Fibroblast of peridontal ligament (primary cell): ENCODE data around the gene GYG1.

Experiments used
- DNase-seq: peaks from one replicate; pipeline ENCODE4 v3.0.0-alpha.2; 2010; ENCODE audit errors: extremely low read depth

GYG1 gene

GRCh38 chr3:149016669-149017541 is 25.6 kb downstream of the GYG1 start:
- peak; percentile 92 for DNase-seq

DNA sequence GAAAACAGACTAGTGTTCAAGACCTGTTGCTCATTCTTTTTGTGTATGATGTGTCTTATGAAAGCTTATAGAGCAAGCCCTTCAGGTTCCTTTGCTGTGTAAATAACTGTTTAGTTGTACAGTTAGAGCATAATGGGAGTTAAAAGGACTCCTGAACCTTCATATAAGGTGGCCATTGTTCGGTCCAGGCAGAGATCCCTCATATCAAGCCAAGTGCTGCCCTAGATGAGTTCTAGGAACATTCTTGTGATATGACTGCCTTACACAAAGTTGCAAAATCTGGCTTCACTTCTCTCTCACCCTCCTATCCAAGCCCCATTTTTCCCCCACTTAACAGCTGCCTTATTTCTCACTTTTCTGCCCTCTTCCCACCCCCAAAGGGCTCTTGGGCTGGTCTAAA is 26.9 kb downstream of the GYG1 start:
- DNase-seq = peak; percentile 51

- no peak for DNase-seq
Measured at GRCh38 chr3:149019580-149019979, 28.2 kb downstream of the GYG1 start.

DNA sequence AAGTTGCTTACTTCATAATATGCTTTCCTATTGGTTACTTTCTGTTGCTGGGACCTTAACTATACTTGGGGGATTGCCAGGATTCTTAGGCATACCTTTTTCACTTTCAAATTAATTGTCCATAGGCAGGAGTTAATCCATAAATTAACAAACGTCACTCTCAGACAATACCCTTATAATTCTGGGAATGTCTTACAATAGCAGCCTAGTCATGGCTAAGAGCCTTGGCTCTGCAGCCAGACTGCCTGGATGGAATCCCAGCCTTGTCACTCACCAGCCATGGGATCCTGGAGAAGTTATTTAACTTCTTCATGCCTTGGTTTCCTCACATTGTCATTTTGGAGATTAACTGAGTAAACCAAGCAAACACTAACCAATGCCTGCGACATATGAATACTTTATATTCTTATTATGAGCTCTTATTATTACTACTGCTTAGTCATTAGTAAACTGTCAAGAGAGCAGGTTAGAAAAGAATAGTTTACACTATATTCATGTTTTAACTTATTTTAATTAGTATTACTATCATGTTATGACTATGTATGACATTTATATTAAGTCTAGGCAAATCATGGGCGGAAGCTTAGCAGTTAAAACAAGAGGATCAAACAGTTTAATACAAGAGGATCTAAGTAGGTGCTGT is 29.0 kb downstream of the GYG1 start:
- peak; percentile 27 for DNase-seq

- no peak for DNase-seq
Measured at GRCh38 chr3:149020839-149021252, 29.5 kb downstream of the GYG1 start.

DNA sequence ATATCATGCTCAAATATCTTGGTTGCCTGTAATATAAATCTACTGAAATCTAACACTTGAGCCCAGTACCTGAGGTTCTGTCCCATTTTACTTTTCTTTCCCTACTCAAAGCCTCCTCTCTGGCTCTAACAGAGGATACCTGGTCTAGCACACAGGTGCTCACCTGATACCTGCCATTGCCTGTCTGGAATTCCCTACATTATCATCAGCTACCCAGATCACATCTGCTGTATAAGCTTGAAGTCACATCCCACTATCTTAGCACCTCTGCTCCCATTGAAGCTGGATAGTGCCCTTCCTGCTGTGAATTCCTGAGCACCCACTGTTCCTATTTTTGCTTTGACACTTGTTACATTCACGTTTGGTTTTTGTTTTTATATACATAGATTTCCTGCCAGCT is 30.5 kb downstream of the GYG1 start:
- no peak for DNase-seq

GRCh38 chr3:149023951-149024350 is 32.6 kb downstream of the GYG1 start:
- no peak for DNase-seq

GRCh38 chr3:149026718-149027117 is 35.4 kb downstream of the GYG1 start:
- peak; percentile 29 for DNase-seq

GRCh38 chr3:149031096-149031495 is 39.8 kb downstream of the GYG1 start:
- DNase-seq = no peak

DNA sequence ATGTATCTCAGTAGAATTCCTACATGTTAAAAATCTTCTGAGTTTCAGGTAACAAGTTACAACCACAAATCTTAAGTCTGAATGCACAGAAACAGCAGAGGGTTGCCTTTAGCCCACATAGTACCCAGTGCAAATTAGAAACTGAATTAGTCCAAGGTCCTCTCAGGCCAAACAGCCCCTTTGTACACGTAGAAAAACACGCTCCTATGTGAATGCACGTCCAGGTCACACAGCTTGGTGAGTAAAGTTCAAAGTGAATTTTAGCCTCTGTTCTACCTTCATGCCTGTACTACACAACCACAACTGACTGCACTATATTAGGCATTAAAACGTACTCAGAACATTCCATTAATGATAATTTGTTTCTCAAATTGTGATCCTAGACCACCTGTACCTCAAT is 46.3 kb downstream of the GYG1 start:
- DNase-seq = no peak

DNA sequence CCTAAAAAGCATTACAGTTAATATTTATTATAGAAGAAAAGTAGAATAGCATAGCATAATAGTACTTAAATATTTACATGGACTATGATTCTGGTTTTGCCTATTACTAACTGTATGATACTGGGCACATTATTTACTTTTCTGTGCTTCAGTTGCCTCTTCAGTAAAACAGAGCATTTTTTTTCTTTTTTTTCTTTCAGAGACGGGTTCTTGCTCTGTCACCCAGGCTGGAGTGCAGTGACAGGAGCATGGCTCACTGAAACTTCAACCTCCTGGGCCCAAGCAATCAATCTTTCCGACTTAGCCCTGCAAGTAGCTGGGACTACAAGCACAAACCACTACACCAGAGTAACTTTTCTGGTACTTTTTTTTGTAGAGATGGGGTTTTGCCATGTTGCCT is 47.0 kb downstream of the GYG1 start:
- DNase-seq = no peak

GRCh38 chr3:149042789-149043386 is 51.5 kb downstream of the GYG1 start:
- peak; percentile 77 for DNase-seq

DNA sequence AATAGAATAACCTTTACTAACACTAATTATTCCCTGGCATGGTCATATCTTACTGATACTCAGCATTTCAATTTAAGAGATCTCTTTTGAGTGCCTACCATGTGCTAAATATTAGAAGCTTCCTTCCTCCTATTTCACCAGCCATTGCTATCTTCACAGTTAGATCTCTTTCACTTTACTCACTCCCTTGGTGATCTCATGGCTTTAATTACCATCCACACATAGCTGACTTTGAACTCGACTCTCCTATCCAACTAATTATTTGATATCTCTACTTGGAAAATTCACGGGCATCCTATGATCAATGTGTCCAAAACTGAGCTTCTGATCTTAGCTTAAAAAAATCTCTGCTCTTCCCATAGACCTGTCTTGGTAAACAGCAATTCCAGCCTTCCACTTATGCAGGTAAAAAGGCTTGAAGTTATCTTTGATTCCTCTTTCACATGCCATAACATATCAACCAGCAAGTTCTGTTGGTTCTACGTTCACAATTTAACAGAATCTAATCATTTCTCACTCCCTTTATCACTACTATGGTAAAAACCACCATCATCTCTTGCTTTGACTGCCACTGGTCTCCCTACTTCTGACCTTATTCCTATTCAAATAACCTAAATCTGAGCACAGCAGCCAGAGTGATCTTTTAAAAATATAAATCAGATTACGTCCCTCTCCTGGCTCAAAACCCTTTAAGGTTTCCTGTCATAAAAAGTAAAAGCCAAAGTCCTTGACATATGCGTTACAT is 53.2 kb downstream of the GYG1 start:
- DNase-seq = no peak

- no peak for DNase-seq
Measured at GRCh38 chr3:149055575-149055974, 64.2 kb downstream of the GYG1 start.

DNA sequence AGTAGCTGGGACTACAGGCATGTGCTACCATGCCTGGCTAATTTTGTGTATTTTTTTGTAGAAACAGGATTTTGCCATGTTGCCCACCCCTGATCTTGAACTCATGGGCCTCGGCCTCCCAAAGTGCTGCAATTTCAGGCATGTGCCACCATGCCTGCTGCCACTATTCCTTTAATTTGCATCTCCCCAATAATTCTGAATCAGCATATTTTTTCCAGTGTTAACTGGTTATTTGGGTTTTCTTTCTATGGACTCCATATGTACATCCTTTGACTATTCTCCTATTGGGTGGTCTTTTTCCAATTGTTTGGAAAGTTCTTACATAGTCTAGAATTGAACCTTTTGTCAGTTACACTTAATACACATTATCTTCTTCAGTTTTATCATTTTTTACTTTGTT is 66.9 kb downstream of the GYG1 start:
- DNase-seq = no peak

DNA sequence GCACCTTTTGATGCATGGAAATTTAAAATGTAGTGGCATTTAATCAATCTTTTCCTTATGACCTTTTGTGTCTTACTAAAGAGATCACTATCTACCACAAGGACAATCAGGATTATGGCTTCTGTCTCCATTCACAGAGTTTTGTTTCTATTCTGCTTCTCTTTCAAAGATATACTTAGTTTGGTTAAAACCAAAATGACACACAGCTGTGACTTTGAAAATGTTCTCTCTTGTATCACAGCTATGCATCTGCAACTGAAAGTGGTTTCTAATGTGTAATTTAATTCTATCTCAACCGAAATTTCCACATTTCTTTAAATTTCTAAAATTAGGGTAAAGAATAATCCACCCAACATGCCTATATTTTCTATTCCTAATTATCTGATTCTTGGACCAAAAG is 67.3 kb downstream of the GYG1 start:
- no peak for DNase-seq

GRCh38 chr3:149061776-149062175 is 70.4 kb downstream of the GYG1 start:
- no peak for DNase-seq

DNA sequence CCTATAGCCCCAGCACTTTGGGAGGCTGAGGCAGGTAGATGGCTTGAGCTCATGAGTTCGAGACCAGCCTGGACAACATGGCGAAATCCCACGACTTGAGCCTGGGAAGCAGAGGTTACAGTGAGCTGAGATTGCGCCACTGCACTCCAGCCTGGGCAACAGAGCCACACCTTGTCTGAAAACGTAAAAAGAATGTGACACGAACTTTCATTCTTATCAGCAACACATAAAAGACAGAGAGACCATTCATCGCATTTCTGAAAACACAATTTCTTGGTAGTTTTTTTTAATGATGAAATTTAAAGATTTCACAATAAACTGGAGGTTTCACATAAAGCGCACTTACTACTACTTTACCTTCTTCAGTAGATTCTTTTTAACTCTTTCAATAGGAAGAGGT is 76.5 kb downstream of the GYG1 start:
- DNase-seq = no peak
